Upper lobe of left lung (tissue), 4 donors: ENCODE measurements around the gene CIB4.

Experiments
- EP300 ChIP-seq, 4 donors: sonication (generic); formaldehyde crosslinking; IDR thresholded peaks; one replicate each; pipeline ENCODE4 v1.5.1; 2017; ENCODE audit warnings: antibody characterized with exemption in 4 of 4, control low read depth in 2 of 4
- TF ChIP-seq, protein P1 (sequence below), 6 experiments: fragments of 450-650 bp in 4 of 6; fragments of 200-600 bp in 2 of 6; sonication (generic) in 2 of 6; IDR thresholded peaks; one replicate each; pipeline ENCODE4 v1.5.1; 2016 to 2019; ENCODE audit warnings: antibody characterized with exemption in 6 of 6

DNA sequence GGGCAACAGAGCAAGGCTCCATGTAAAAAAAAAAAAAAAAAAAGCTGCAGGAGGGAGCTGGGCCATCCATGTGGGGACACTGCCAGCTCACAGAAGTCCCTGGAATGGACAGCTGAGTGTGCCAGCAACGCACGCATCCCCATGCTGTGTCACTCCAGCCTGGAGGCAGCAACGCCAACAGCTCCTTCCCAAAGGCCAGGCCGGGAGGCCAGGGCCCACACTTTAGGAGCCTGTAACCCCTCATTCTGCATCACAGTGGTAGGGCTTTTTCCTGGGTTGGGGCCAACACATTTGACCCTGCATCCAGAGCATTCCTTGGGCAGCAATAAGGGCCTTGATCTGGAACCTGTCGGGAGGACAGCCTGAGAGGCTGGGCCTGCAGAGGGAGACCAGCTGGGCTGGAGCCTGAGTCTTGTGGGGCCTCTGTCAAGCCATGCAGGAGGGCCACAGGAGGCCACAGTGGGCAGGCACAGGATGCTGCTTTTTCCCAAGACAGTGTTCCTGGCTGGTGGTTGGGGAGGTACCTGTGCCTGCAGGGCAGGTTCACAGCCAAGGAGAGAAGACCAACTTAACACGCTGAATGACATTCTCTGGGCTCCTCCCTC, 34.6 kb upstream of the CIB4 start:
- TF ChIP-seq, protein P1, sequence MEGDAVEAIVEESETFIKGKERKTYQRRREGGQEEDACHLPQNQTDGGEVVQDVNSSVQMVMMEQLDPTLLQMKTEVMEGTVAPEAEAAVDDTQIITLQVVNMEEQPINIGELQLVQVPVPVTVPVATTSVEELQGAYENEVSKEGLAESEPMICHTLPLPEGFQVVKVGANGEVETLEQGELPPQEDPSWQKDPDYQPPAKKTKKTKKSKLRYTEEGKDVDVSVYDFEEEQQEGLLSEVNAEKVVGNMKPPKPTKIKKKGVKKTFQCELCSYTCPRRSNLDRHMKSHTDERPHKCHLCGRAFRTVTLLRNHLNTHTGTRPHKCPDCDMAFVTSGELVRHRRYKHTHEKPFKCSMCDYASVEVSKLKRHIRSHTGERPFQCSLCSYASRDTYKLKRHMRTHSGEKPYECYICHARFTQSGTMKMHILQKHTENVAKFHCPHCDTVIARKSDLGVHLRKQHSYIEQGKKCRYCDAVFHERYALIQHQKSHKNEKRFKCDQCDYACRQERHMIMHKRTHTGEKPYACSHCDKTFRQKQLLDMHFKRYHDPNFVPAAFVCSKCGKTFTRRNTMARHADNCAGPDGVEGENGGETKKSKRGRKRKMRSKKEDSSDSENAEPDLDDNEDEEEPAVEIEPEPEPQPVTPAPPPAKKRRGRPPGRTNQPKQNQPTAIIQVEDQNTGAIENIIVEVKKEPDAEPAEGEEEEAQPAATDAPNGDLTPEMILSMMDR (IDR thresholded peaks at IDR 0.05), result no peak
- no peak for TF ChIP-seq EP300 (IDR thresholded peaks at IDR 0.05)
